ENCODE data around the gene CD79A.

DNA sequence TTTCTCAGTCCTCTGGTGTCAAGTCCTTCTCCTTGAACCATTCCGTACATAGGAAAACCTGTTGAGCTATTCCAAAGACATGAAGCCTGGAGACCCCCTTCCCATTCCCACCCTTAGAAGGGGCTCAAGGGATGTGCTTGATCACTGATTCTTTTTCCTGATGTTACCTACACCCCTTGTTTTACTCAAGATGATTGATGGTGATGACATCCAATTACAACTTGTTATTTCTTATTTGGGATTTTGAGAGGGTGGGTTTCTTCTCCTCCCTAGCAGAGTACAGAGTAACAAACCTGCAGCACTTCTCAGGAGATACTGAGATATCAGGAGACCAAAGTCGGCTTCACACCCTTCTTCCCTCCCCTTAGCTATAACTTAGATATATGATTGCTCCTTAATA, 23.7 kb upstream of the CD79A start:
- TF ChIP-seq POLR2A (IDR thresholded peaks at IDR 0.05; ENCODE audit: low read depth, low read length) (no peak), POLR2AphosphoS5 (IDR thresholded peaks at IDR 0.05; ENCODE audit: low read depth, low read length) (no peak), TAF1 (IDR thresholded peaks at IDR 0.05; ENCODE audit: borderline replicate concordance, low read depth, low read length) (no peak)

Data from GM12892 (cell line).